HEK293 (cell line): ENCODE data around the gene TSPOAP1.

ENCODE experiments used
- CTCF ChIA-PET: fragments of 350-600 bp; formaldehyde crosslinking; extraction: SDS; loops from one replicate; lab custom pipeline; 2021; ENCODE audit warnings: antibody characterized with exemption; lab: Yijun Ruan, JAX
- POLR2A ChIA-PET: fragments of 300-600 bp; formaldehyde crosslinking; extraction: SDS; loops from one replicate; lab custom pipeline; 2020; ENCODE audit warnings: antibody characterized with exemption, inconsistent platforms; lab: Yijun Ruan, JAX
- H3K27ac ChIP-seq: fragments of 200-500 bp; sonication (Bioruptor generic); 2 replicates; pipeline ENCODE4 v1.5.1; 2014; ENCODE audit warnings: low read depth, low read length, control low read depth, inconsistent platforms; ENCODE audit errors: extremely low read depth
- H3K36me3 ChIP-seq, 2 experiments: fragments of 200-500 bp in 1 of 2; sonication (Bioruptor generic) in 1 of 2; 1 replicate in 1 of 2; 2 replicates in 1 of 2; pipeline ENCODE4 v1.5.1; 2014 to 2017; ENCODE audit warnings: inconsistent platforms in 2 of 2, low read length in 2 of 2; ENCODE audit not compliant: control insufficient read depth in 2 of 2, insufficient read depth in 1 of 2
- H3K4me1 ChIP-seq: fragments of 200-500 bp; sonication (Bioruptor generic); 2 replicates; pipeline ENCODE4 v1.5.1; 2014; ENCODE audit warnings: mild to moderate bottlenecking, low read length, inconsistent platforms; ENCODE audit not compliant: control insufficient read depth, insufficient read depth
- H3K4me3 ChIP-seq: 2 replicates; pipeline ENCODE4 v1.5.1; 2011; ENCODE audit warnings: low read depth, mild to moderate bottlenecking, control low read depth, low read length, moderate library complexity
- H3K9me3 ChIP-seq: fragments of 200-500 bp; sonication (Bioruptor generic); 2 replicates; pipeline ENCODE4 v1.5.1; 2014; ENCODE audit warnings: low read depth, low read length, inconsistent platforms; ENCODE audit not compliant: control insufficient read depth, insufficient read depth
- HOXA7 ChIP-seq: sonication (generic); formaldehyde crosslinking; IDR thresholded peaks from 2 replicates; pipeline ENCODE4 v1.8.1; 2022; ENCODE audit warnings: missing genetic modification reagents, borderline replicate concordance
- PRDM10 ChIP-seq: fragments of 450-650 bp; formaldehyde crosslinking; IDR thresholded peaks from 2 replicates; pipeline ENCODE4 v1.5.1; 2016; ENCODE audit warnings: missing biosample characterization, missing genetic modification characterization
- PRDM2 ChIP-seq: fragments of 450-650 bp; formaldehyde crosslinking; IDR thresholded peaks from 2 replicates; pipeline ENCODE4 v1.5.1; 2016; ENCODE audit warnings: missing biosample characterization, missing genetic modification characterization, borderline replicate concordance
- SALL2 ChIP-seq: fragments of 450-650 bp; formaldehyde crosslinking; IDR thresholded peaks from 2 replicates; pipeline ENCODE4 v1.5.0; 2017; ENCODE audit warnings: missing biosample characterization, mild to moderate bottlenecking, missing genetic modification characterization, borderline replicate concordance
- ZBTB10 ChIP-seq: fragments of 450-650 bp; formaldehyde crosslinking; IDR thresholded peaks from 2 replicates; pipeline ENCODE4 v1.5.1; 2016; ENCODE audit warnings: missing biosample characterization, missing genetic modification characterization
- ZNF394 ChIP-seq: fragments of 450-650 bp; formaldehyde crosslinking; IDR thresholded peaks from 2 replicates; pipeline ENCODE4 v1.5.1; 2016; ENCODE audit warnings: missing biosample characterization, missing genetic modification characterization, mild to moderate bottlenecking, moderate library complexity, borderline replicate concordance
- ZNF654 ChIP-seq: fragments of 450-650 bp; formaldehyde crosslinking; IDR thresholded peaks from 2 replicates; pipeline ENCODE4 v1.5.1; 2016; ENCODE audit warnings: low read depth, missing biosample characterization, missing genetic modification characterization
- ZNF785 ChIP-seq: fragments of 450-650 bp; formaldehyde crosslinking; IDR thresholded peaks from 2 replicates; pipeline ENCODE4 v1.5.1; 2016; ENCODE audit warnings: missing biosample characterization, missing genetic modification characterization
- ZNF792 ChIP-seq: fragments of 450-650 bp; formaldehyde crosslinking; IDR thresholded peaks from 2 replicates; pipeline ENCODE4 v1.5.1; 2016; ENCODE audit warnings: missing biosample characterization, missing genetic modification characterization
- ZSCAN5A ChIP-seq: fragments of 450-650 bp; formaldehyde crosslinking; IDR thresholded peaks from 2 replicates; pipeline ENCODE4 v1.5.1; 2016; ENCODE audit warnings: missing biosample characterization, missing genetic modification characterization

The TSPOAP1 gene

GRCh38 chr17:58277802-58278595 lies 50.6 kb downstream of the TSPOAP1 start (continued):
- TF ChIP-seq PRDM2 (tag by site-specific recombination) (no peak), ZNF394 (no peak), HOXA7 (CRISPR knock-in tag) (no peak), ZSCAN5A (tag by site-specific recombination) (no peak), ZNF785 (tag by site-specific recombination) (no peak), ZNF792 (tag by site-specific recombination) (no peak), ZBTB10 (tag by site-specific recombination) (no peak)

- Histone ChIP-seq H3K36me3 (no peaks in the 10 kb centered on the region), H3K9me3 (no peaks in the 10 kb centered on the region), H3K4me1 (no peaks in the 10 kb centered on the region), H3K27ac (no peak overlapping the region), H3K4me3 (no peak overlapping the region)
- no peak for TF ChIP-seq SALL2 (tag by site-specific recombination)
- peak; percentile 62 for TF ChIP-seq ZNF654 (tag by site-specific recombination)
- peak; percentile 29; the same call in 1 of the 2 replicates for TF ChIP-seq PRDM10
- CTCF ChIA-PET, result interaction anchor here (0.6 to 1.8 kb wide), 11 partner anchors 9 to 214 kb away, joined by 3 to 7 read pairs (median 3); no protein-coding TSS in a partner anchor
- POLR2A ChIA-PET, result no interaction called here
Measured at GRCh38 chr17:58277107-58277801, 51.3 kb downstream of the TSPOAP1 start.
